HG03039 (cell line): ENCODE measurements around the gene HEATR5A.
"Not testable (repeated sequence)": the region's sequence is repeated elsewhere in the genome, so short reads cannot be mapped to it uniquely, and the experiment has no call there.

Source experiments
- ATAC-seq: cut with Tn5 transposase; IDR thresholded peaks from one replicate; pipeline ENCODE4 v1.9.1; 2021; ENCODE audit warnings: mild to moderate bottlenecking, moderate library complexity; ENCODE audit not compliant: unreplicated experiment

Gene HEATR5A

GRCh38 chr14:31420319-31421111 is at the start of gene HEATR5A:
TSS of gene HEATR5A (minus strand) at chr14:31420550. CDS start at chr14:31402975, 17,575 bp downstream.
- ATAC-seq = peak; percentile 97

- no peak for ATAC-seq
These were observed 46.2 kb upstream of the HEATR5A start for GRCh38 chr14:31466554-31466953.

GRCh38 chr14:31465111-31465510 is 44.8 kb upstream of the HEATR5A start:
- ATAC-seq = no peak

GRCh38 chr14:31462450-31462849 is 42.1 kb upstream of the HEATR5A start:
- not testable (repeated sequence) for ATAC-seq

GRCh38 chr14:31461545-31461944 is 41.2 kb upstream of the HEATR5A start:
- no peak for ATAC-seq

GRCh38 chr14:31457665-31458659 is 37.6 kb upstream of the HEATR5A start:
- ATAC-seq = no peak

- ATAC-seq = peak; percentile 99
These were observed 36.7 kb upstream of the HEATR5A start, which contains the start of gene DTD2 for GRCh38 chr14:31456841-31457664. TSS of gene DTD2 (minus strand) at chr14:31457506. CDS start at chr14:31457393, 113 bp downstream.

- no peak for ATAC-seq
These were observed 29.7 kb upstream of the HEATR5A start for GRCh38 chr14:31449971-31450610.

- ATAC-seq = no peak
These were observed 28.8 kb upstream of the HEATR5A start for GRCh38 chr14:31449136-31449535.

- ATAC-seq = no peak
These were observed 25.4 kb upstream of the HEATR5A start for GRCh38 chr14:31445703-31446102.

GRCh38 chr14:31442284-31442683 is 21.9 kb upstream of the HEATR5A start:
- ATAC-seq = no peak

- no peak for ATAC-seq
These were observed 21.1 kb upstream of the HEATR5A start for GRCh38 chr14:31441273-31442111.

- ATAC-seq = no peak
These were observed 19.9 kb upstream of the HEATR5A start for GRCh38 chr14:31440280-31440679.

- no peak for ATAC-seq
These were observed 19.2 kb upstream of the HEATR5A start for GRCh38 chr14:31439561-31439960.

GRCh38 chr14:31437045-31437691 is 16.8 kb upstream of the HEATR5A start:
- not testable (repeated sequence) for ATAC-seq

GRCh38 chr14:31435276-31435675 is 14.9 kb upstream of the HEATR5A start:
- ATAC-seq = no peak

- no peak for ATAC-seq
These were observed 10.4 kb upstream of the HEATR5A start for GRCh38 chr14:31430634-31431264.

GRCh38 chr14:31429791-31430190 is 9.4 kb upstream of the HEATR5A start:
- no peak for ATAC-seq
